ENCODE results near the gene MAP3K8.

GRCh38 chr10:30396293-30396692 lies 37.7 kb upstream of the MAP3K8 start:
- TF ChIP-seq POLR2A (IDR thresholded peaks at IDR 0.05; ENCODE audit: low read length) (no peak), GATA1 (IDR thresholded peaks at IDR 0.05; ENCODE audit: low read depth, low read length) (no peak)
